LNCaP clone FGC (cell line): ENCODE results near the gene KHDRBS2.

Experiments used
- DNase-seq: peaks from one replicate; pipeline ENCODE4 v3.0.0-alpha.2; 2011; ENCODE audit warnings: low read depth
- H3K4me3 ChIP-seq: 2 replicates; pipeline ENCODE4 v1.5.1; 2011; ENCODE audit warnings: mild to moderate bottlenecking, low read depth, low read length, control low read depth
- TF ChIP-seq, protein P1 (sequence below): IDR thresholded peaks from 2 replicates; pipeline ENCODE4 v1.5.1; 2012; ENCODE audit warnings: mild to moderate bottlenecking; ENCODE audit not compliant: control insufficient read depth, insufficient read depth; ENCODE audit errors: extremely low read depth

The KHDRBS2 gene

GRCh38 chr6:62043084-62043483 is 242.9 kb downstream of the KHDRBS2 start:
- TF ChIP-seq, protein P1, sequence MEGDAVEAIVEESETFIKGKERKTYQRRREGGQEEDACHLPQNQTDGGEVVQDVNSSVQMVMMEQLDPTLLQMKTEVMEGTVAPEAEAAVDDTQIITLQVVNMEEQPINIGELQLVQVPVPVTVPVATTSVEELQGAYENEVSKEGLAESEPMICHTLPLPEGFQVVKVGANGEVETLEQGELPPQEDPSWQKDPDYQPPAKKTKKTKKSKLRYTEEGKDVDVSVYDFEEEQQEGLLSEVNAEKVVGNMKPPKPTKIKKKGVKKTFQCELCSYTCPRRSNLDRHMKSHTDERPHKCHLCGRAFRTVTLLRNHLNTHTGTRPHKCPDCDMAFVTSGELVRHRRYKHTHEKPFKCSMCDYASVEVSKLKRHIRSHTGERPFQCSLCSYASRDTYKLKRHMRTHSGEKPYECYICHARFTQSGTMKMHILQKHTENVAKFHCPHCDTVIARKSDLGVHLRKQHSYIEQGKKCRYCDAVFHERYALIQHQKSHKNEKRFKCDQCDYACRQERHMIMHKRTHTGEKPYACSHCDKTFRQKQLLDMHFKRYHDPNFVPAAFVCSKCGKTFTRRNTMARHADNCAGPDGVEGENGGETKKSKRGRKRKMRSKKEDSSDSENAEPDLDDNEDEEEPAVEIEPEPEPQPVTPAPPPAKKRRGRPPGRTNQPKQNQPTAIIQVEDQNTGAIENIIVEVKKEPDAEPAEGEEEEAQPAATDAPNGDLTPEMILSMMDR, result no peak
- DNase-seq, result no peak
- no peak overlapping the region for H3K4me3 ChIP-seq

- TF ChIP-seq, protein P1, result no peak
- no peak overlapping the region for H3K4me3 ChIP-seq
- DNase-seq, result no peak
These were observed 243.6 kb downstream of the KHDRBS2 start for GRCh38 chr6:62042429-62042828.

- TF ChIP-seq, protein P1, result no peak
- no peak for DNase-seq
- no peak overlapping the region for H3K4me3 ChIP-seq
These were observed 246.4 kb downstream of the KHDRBS2 start for GRCh38 chr6:62039605-62040004.

GRCh38 chr6:62037445-62037844 is 248.6 kb downstream of the KHDRBS2 start:
- no peak overlapping the region for H3K4me3 ChIP-seq
- TF ChIP-seq, protein P1, result no peak
- DNase-seq, result no peak

DNA sequence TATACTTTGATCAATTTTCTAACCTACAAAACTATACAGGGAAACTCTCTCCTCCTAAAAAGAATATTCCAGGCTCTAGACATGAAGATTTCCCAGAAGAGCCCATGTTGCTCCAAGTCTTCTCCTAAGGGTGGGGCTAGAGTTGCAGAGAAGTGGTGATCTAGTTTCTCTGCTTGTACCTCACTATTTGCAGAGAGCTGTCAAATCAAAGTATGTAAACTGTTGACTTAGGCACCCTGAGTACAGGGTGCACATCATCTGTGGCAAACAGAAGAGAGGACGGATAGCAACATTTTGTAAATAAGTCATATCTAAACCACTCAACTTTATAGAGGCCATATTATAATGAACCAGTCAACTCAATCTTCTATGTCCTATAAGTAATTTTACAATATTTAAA is 250.1 kb downstream of the KHDRBS2 start:
- TF ChIP-seq, protein P1, result peak; percentile 44
- H3K4me3 ChIP-seq, result no peak overlapping the region
- DNase-seq, result peak; percentile 88

DNA sequence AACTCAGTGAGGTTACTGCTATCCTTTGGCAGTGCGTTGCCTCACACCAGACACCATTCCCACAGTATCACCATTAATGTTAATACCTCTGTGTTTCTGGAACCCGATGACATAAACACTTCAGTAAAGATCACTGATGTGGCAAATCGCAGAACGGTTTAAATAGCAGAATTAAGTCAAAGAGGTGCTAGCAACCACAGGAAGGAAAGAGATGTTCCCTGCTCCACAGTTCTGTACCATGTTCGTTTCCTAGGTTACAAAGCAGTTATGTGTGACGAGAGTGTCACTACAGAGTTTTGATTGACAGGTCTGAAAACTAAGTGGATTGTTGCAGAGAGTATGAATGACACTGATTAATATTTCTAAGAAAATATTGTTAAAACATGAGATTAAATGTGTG is 272.3 kb downstream of the KHDRBS2 start:
- no peak for DNase-seq
- H3K4me3 ChIP-seq, result no peak overlapping the region
- TF ChIP-seq, protein P1, result no peak

DNA sequence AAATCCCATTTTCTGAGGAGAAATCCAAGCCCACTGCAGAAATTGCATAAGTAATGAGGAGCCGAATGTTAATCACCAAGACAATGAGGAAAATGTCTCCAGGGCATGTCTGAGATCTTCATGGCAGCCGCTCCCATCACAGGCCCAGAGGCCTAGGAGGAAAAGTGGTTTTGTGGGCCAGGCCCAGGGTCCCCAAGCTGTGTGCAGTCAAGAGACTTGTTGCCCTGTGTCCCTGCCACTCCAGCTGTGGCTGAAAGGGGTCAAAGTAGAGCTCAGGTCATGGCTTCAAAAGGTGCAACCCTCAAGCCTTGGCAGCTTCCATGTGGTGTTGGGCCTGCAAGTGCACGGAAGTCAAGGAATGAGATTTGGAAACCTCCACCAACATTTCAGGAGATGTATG is 276.6 kb downstream of the KHDRBS2 start:
- no peak for DNase-seq
- TF ChIP-seq, protein P1, result no peak
- no peak overlapping the region for H3K4me3 ChIP-seq
